Hepatocyte (in vitro differentiated cells): Measurements from ENCODE around the gene LRRFIP1.

Experiments used
- CTCF ChIP-seq: fragments of 200-600 bp; sonication (generic); IDR thresholded peaks from 2 replicates; pipeline ENCODE4 v1.5.1; 2016; ENCODE audit warnings: antibody characterized with exemption, mild to moderate bottlenecking; ENCODE audit not compliant: poor library complexity
- EZH2 ChIP-seq: fragments of 200-600 bp; sonication (generic); IDR thresholded peaks from 2 replicates; pipeline ENCODE4 v1.6.1; 2016; ENCODE audit warnings: antibody characterized with exemption, mild to moderate bottlenecking, borderline replicate concordance
- EZH2phosphoT487 ChIP-seq: fragments of 200-600 bp; sonication (generic); IDR thresholded peaks from one replicate; pipeline ENCODE4 v1.6.1; 2018; ENCODE audit warnings: antibody characterized with exemption, mild to moderate bottlenecking, low read depth, moderate library complexity; ENCODE audit not compliant: unreplicated experiment, severe bottlenecking

GRCh38 chr2:237664151-237664550 is 36.8 kb downstream of the LRRFIP1 start:
- TF ChIP-seq EZH2phosphoT487 (no peak), CTCF (no peak), EZH2 (no peak)
